Natural killer cell (primary cell): ENCODE data around the gene CD7. TPM values are rescaled to one million over a fixed set of nuclear protein-coding genes. Genes with fewer than 3 reads are reported as not detected.
"Not testable (repeated sequence)": the region's sequence is repeated elsewhere in the genome, so short reads cannot be mapped to it uniquely, and the experiment has no call there.

ENCODE experiments used
- ATAC-seq, 3 donors: fragments of 150-1000 bp in 2 of 3; fragments of 200-7000 bp in 1 of 3; cut with Tn5 transposase; 1 replicate in 1 of 3; 2 replicates in 2 of 3; pipeline ENCODE4 v1.10.0; 2021; ENCODE audit warnings: mild to moderate bottlenecking in 2 of 3, moderate library complexity in 2 of 3
- DNase-seq, 2 donors: peaks; one replicate each; pipeline versions ENCODE4 v3.0.0 to v3.0.0-alpha.2; 2013 to 2021; ENCODE audit warnings: mixed read lengths in 1 of 2
- H3K27ac ChIP-seq: one replicate; pipeline ENCODE4 v1.5.1; 2013; ENCODE audit warnings: mild to moderate bottlenecking, low read length
- H3K27me3 ChIP-seq: one replicate; pipeline ENCODE4 v1.6.1; 2013; ENCODE audit warnings: low read length; ENCODE audit not compliant: control insufficient read depth, insufficient read depth
- H3K36me3 ChIP-seq: one replicate; pipeline ENCODE4 v1.6.1; 2013; ENCODE audit warnings: low read length; ENCODE audit not compliant: control insufficient read depth, insufficient read depth
- H3K4me1 ChIP-seq: one replicate; pipeline ENCODE4 v1.6.1; 2013; ENCODE audit warnings: low read length; ENCODE audit not compliant: control insufficient read depth, insufficient read depth
- H3K4me3 ChIP-seq: one replicate; pipeline ENCODE4 v1.5.1; 2013; ENCODE audit warnings: low read length
- H3K9me3 ChIP-seq: one replicate; pipeline ENCODE4 v1.6.1; 2013; ENCODE audit warnings: low read length; ENCODE audit not compliant: control insufficient read depth, insufficient read depth
- H3K27ac Mint-ChIP-seq, 2 donors: one replicate each; pipeline ENCODE4 v1.8.0; 2022; ENCODE audit warnings: mild to moderate bottlenecking in 2 of 2, mixed read lengths in 2 of 2, moderate library complexity in 1 of 2
- H3K27me3 Mint-ChIP-seq, 2 donors: one replicate each; pipeline ENCODE4 v1.8.0; 2022; ENCODE audit warnings: low read depth in 2 of 2, mixed read lengths in 2 of 2
- H3K36me3 Mint-ChIP-seq: one replicate; pipeline ENCODE4 v1.8.0; 2022; ENCODE audit warnings: mixed read lengths
- H3K4me1 Mint-ChIP-seq, 2 donors: one replicate each; pipeline ENCODE4 v1.8.0; 2022; ENCODE audit warnings: mixed read lengths in 2 of 2
- H3K4me3 Mint-ChIP-seq: one replicate; pipeline ENCODE4 v1.8.0; 2022; ENCODE audit warnings: mild to moderate bottlenecking, moderate library complexity, mixed read lengths
- H3K9me3 Mint-ChIP-seq, 2 donors: one replicate each; pipeline ENCODE4 v1.8.0; 2022; ENCODE audit warnings: mixed read lengths in 2 of 2
- WGBS: methylation state at CpG from one replicate; pipeline ENCODE4 v1.1.7; 2013; ENCODE audit warnings: missing lambda C conversion rate; ENCODE audit not compliant: insufficient coverage; 5-methylcytosine and 5-hydroxymethylcytosine counted together
- intact Hi-C: fragments of 100-400 bp; cut with micrococcal nuclease; formaldehyde crosslinking; loops from one replicate; pipeline ENCODE4 v1.14.2; 2022
- total RNA-seq, 4 donors: library from RNA; stranded (reverse); fragments of 120-200 nt in 1 of 4; gene quantifications; one replicate each; pipeline versions ENCODE4 v1.2.3 to v1.2.4, GENCODE V29; 2013 to 2022
- TF ChIP-seq, protein P1 (sequence below): fragments of 200-600 bp; IDR thresholded peaks from one replicate; pipeline ENCODE4 v1.8.0; 2022; ENCODE audit warnings: antibody characterized with exemption

CD7 gene
- total RNA-seq, 3 donors from 2014 or later (not counting 1 experiment from before 2014, with no cell fraction given), result 464 to 564 (median 522) TPM

DNA sequence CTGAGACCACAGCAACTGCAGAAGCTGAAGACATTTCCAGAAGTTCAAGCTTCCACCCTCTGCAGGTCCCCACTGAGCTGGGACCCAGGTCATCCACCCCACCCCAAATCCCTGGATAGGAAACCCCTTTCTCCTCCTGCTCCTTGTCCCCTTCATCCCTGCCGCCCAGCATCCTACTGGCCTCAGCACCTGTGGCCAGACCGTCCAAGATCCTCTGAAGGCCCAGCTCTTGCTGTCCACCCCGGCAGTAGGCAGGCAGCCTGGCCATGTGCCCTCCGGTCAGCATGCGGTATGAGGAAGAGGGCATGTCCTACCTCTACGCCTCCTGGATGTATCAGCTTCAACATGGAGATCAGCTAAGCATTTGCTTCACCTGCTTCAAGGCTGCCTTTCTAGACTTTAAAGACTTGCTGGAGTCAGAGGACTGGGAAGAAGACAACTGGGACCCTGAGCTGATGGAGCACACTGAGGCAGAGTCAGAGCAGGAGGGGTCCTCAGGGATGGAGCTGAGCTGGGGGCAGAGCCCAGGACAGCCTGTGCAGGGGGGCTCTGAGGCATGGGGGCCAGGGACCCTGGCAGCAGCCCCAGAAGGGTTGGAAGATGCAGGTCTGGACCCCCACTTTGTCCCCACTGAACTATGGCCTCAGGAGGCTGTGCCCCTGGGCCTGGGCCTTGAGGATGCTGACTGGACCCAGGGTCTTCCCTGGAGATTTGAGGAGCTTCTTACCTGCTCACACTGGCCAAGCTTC lies 44.7 kb upstream of the CD7 start:
- Histone ChIP-seq H3K27me3 (no peaks in the 10 kb centered on the region), H3K4me1 (peaks cover 5% of the 10 kb centered on the region), H3K36me3 (no peaks in the 10 kb centered on the region), H3K9me3 (no peaks in the 10 kb centered on the region), H3K27ac (no peak overlapping the region), H3K4me3 (no peak overlapping the region)
- ATAC-seq (no peak), DNase-seq (no peak)
- Mint-ChIP-seq H3K27me3 (peaks cover 6 to 14% of the 10 kb centered on the region in 2 donors), H3K9me3 (no peaks in the 10 kb centered on the region), H3K36me3 (no peaks in the 10 kb centered on the region), H3K27ac (no peak overlapping the region), H3K4me1 (peaks cover 0 to 10% of the 10 kb centered on the region in 2 donors), H3K4me3 (no peak overlapping the region)
- intact Hi-C loops, result no loop called here
- WGBS, result 96% methylated on average over 6 of the region's 6 CpGs
- TF ChIP-seq, protein P1, sequence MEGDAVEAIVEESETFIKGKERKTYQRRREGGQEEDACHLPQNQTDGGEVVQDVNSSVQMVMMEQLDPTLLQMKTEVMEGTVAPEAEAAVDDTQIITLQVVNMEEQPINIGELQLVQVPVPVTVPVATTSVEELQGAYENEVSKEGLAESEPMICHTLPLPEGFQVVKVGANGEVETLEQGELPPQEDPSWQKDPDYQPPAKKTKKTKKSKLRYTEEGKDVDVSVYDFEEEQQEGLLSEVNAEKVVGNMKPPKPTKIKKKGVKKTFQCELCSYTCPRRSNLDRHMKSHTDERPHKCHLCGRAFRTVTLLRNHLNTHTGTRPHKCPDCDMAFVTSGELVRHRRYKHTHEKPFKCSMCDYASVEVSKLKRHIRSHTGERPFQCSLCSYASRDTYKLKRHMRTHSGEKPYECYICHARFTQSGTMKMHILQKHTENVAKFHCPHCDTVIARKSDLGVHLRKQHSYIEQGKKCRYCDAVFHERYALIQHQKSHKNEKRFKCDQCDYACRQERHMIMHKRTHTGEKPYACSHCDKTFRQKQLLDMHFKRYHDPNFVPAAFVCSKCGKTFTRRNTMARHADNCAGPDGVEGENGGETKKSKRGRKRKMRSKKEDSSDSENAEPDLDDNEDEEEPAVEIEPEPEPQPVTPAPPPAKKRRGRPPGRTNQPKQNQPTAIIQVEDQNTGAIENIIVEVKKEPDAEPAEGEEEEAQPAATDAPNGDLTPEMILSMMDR, result no peak

DNA sequence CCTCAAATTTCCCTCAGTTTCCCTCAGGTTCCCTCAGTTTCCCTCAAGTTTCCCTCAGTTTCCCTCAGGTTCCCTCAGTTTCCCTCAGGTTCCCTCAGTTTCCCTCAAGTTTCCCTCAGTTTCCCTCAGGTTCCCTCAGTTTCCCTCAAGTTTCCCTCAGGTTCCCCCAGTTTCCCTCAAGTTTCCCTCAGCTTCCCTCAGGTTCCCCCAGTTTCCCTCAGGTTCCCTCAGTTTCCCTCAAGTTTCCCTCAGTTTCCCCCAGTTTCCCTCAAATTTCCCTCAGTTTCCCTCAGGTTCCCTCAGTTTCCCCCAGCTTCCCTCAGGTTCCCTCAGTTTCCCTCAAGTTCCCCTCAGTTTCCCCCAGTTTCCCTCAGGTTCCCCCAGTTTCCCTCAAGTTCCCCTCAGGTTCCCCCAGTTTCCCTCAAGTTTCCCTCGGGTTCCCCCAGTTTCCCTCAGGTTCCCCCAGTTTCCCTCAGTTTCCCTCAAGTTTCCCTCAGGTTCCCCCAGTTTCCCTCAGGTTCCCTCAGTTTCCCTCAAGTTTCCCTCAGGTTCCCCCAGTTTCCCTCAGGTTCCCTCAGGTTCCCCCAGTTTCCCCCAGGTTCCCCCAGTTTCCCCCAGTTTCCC lies 42.2 kb upstream of the CD7 start:
- H3K27me3 ChIP-seq, H3K4me3 Mint-ChIP-seq, H3K4me1 ChIP-seq, H3K36me3 ChIP-seq, H3K27ac Mint-ChIP-seq, H3K4me3 ChIP-seq, DNase-seq, H3K9me3 ChIP-seq, ATAC-seq, H3K36me3 Mint-ChIP-seq, intact Hi-C loops, H3K9me3 Mint-ChIP-seq, H3K4me1 Mint-ChIP-seq, H3K27ac ChIP-seq: not testable (repeated sequence)
- 60% methylated on average over 1 of the region's 1 CpG for WGBS
- H3K27me3 Mint-ChIP-seq, result peaks cover 6 to 11% of the 10 kb centered on the region in 2 donors

DNA sequence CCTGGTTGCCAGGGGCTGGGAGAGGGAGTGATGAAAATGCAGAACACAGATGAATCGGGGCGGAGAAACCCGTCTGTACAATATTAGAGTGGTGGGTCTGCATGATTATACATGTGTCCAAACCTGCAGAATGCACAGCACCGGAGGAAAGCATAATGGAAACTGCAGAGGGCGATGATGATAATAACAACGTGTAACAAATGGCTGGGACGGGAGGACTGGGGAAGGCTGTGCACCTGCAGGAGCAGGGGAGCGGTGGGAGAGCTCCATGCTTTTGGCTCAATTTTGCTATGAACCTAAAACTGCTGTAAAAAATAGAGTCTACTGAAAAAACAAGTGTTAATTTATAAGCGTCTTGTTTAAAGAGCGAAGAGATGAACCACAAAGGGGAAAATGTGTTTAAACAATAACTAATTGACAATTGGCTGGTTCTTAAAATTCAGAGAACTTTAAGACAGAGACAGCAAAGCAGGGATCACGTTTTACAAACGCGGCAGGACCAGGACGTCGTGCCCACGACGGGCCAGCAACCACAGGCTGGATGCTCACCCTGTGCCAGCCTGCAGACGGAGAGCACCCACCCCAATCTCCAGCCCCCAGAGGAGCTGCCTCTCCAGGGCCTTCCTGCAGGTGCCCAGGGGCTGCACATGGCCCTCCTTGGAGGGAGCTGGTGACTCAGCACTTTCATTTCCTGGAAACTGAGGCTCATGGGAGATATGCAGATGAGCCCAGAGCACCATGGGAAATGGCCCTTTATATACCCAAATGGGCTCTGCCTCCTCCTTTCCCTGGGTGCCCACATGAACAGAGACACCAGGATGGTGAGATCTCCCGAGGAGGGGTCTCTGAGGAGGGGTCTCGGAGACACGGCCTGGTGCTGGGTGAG lies 41.3 kb upstream of the CD7 start, which contains the start of gene TEX19:
Gene TEX19, plus strand, starts transcription at position 783 of the 886 bp plus-strand sequence. CDS start 2,904 bp downstream, outside the sequence.
- Histone ChIP-seq H3K27ac (no peak within 1 kb of the TSS), H3K36me3 (no peaks in the 10 kb centered on the region), H3K4me3 (no peak within 1 kb of the TSS), H3K9me3 (no peaks in the 10 kb centered on the region), H3K4me1 (peaks cover 5% of the 10 kb centered on the region), H3K27me3 (no peaks in the 10 kb centered on the region)
- Mint-ChIP-seq H3K36me3 (no peaks in the 10 kb centered on the region), H3K4me3 (no peak within 1 kb of the TSS), H3K9me3 (no peaks in the 10 kb centered on the region), H3K27me3 (peaks cover 6 to 11% of the 10 kb centered on the region in 2 donors), H3K4me1 (peaks cover 0 to 10% of the 10 kb centered on the region in 2 donors), H3K27ac (no peak within 1 kb of the TSS)
- intact Hi-C loops, result no loop called here
- ATAC-seq, result peak in 2 of 3 donors; percentile 53 to 54
- WGBS, result 61% methylated on average over 18 of the region's 21 CpGs
- TF ChIP-seq, protein P1, result no peak
- DNase-seq, result peak in 1 of 2 donors; percentile 25
